PFSK-1 (cell line): ENCODE results near the gene RANBP6. TPM values are rescaled to one million over a fixed set of nuclear protein-coding genes. Genes with fewer than 3 reads are reported as not detected.

Experiments used
- FOXP2 ChIP-seq: optimal IDR thresholded peaks from 2 replicates; pipeline ENCODE3; 2011; ENCODE audit warnings: borderline replicate concordance, control low read depth, inconsistent platforms; ENCODE audit not compliant: insufficient read depth; ENCODE audit errors: extremely low read length, extremely low read depth
- POLR2AphosphoS5 ChIP-seq: IDR thresholded peaks from 2 replicates; pipeline ENCODE4 v1.6.1; 2012; ENCODE audit warnings: low read depth, mild to moderate bottlenecking, control low read depth, low read length, moderate library complexity
- REST ChIP-seq, 2 experiments: IDR thresholded peaks; 2 replicates each; pipeline versions ENCODE4 v1.6.1 to v1.8.0; 2011 to 2012; ENCODE audit warnings: low read depth in 2 of 2, low read length in 2 of 2, control low read depth in 1 of 2, inconsistent platforms in 1 of 2, mild to moderate bottlenecking in 1 of 2, moderate library complexity in 1 of 2; ENCODE audit not compliant: insufficient read depth in 1 of 2
- SIN3A ChIP-seq: IDR thresholded peaks from 2 replicates; pipeline ENCODE4 v1.6.1; 2012; ENCODE audit warnings: mild to moderate bottlenecking, low read length, moderate library complexity, borderline replicate concordance; ENCODE audit not compliant: insufficient read depth
- TAF1 ChIP-seq: IDR thresholded peaks from 2 replicates; pipeline ENCODE4 v1.6.1; 2012; ENCODE audit warnings: low read length, control low read depth, borderline replicate concordance; ENCODE audit not compliant: insufficient read depth
- polyA plus RNA-seq: library from polyadenylated mRNA; unstranded; fragments of >200 nt; gene quantifications from one replicate; pipeline ENCODE4 v1.2.1, GENCODE V29; 2012; ENCODE audit warnings: low read depth, missing spikeins; ENCODE audit not compliant: insufficient read length

Gene RANBP6
- 3.4 TPM for polyA plus RNA-seq

DNA sequence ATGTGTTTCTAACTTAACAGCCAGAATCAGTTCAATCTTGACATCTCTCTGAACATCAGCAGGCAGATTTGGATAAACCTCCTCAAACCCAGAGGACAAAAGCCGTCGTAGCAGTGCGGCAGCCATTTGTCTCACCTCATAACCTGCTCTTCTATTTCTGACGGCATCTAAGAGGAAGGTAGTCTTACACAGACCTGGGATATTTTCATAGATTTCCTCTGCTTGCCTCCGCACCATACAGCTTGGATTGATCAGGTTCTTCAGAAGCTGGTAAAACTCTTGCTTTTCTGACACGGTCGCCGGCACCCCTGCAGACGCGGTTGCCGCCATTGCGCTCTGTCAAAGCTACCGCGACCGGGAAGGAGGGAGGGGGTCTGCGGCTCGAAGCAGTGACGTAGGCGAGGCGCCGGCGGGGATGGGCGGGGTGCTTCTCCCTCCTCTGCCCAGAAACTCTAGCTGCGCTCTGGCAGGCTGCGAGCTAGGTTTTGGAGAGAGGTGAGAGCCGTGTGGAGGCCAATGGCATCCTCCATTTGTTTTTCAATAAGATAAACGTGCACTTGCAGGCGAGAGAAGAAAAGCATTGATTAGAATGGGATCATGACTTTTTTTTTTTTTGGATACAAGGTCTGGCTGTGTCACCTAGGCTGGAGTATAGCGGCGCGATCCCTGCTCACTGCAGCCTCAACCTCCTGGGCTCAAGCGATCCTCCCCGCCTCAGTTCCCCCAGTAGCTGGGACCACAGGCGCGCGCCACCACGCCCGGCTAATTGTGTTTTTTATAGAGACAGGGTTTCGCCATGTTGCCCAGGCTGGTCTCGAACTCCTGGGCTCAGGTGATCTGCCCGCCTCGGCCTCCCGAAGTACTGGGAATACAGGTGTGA is at the start of gene RANBP6:
TSS of gene RANBP6 (minus strand) at position 347 of the 880 bp plus-strand sequence. CDS start at position 330, 17 bp downstream.
- TF ChIP-seq SIN3A = no peak
- TF ChIP-seq REST (IDR thresholded peaks at IDR 0.05; ENCODE audit: insufficient read depth in 1 of 2, low read depth in 2 of 2, low read length in 2 of 2) = no peak
- TF ChIP-seq FOXP2 = peak; percentile 69
- peak; percentile 86 for TF ChIP-seq POLR2AphosphoS5
- peak; percentile 81; the same call in 1 of the 2 replicates for TF ChIP-seq TAF1

DNA sequence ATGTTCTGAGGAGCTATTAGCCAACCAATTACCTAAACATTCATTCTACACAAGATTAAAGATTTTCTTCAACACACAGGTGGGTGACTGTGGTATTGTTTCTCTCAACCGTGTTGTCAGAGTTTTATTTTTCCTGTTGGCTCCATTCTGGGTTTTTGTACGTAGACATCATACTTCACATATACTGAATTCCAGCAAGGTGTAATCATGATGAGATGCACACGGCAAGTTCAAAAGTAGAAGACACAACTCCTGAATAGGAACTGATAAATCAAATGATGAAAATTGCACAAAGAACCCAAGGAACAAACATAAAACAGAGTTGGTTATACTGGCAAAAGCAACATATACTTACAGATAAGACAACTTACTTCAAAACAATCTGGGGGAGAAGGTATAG is 40.2 kb upstream of the RANBP6 start:
- no peak for TF ChIP-seq POLR2AphosphoS5
- TF ChIP-seq REST (IDR thresholded peaks at IDR 0.05; ENCODE audit: insufficient read depth in 1 of 2, low read depth in 2 of 2, low read length in 2 of 2) = no peak
- TF ChIP-seq TAF1 = no peak
- TF ChIP-seq FOXP2 = no peak

- no peak for TF ChIP-seq FOXP2
- TF ChIP-seq POLR2AphosphoS5 = no peak
- no peak for TF ChIP-seq TAF1
- TF ChIP-seq REST (IDR thresholded peaks at IDR 0.05; ENCODE audit: insufficient read depth in 1 of 2, low read depth in 2 of 2, low read length in 2 of 2) = no peak
- TF ChIP-seq SIN3A = no peak
These were observed 39.8 kb upstream of the RANBP6 start for GRCh38 chr9:6055216-6055615.

DNA sequence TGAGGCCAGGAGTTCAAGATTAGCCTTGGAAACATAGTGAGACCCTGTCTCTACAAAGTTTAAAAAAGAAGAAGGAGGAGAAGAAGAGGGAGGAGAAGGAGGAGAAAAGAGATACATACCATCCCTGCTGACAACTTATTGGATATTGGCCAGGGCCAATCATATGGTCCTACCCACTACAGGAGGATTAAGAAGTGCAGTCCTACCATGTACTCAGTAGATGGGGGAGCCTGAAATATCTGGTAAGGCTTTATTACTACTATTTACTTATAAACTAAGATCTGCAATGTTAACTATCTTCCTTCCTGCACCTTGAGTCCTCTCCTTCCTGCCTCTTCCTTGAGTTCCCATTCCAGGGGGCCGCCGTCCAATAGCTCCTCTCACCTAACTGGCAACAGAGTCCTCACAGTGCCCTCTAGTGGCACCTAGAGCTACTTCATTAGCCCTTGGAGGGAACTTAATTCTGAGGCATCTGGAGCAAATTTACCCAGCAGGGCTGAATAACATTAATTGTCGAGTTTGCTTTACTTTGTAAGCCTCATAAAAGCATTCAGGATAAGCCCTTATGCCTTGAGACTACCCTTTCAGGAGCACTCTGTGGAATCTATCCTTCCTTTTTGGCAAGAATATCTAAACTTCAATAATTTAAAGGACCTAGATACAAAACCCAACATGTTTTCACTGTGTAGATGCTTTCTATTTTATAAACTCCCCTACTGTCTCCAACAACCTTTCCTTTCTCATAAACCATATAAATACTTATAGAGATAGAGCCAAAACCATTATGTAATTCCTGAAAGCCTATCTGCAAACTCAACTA is 39.1 kb upstream of the RANBP6 start:
- no peak for TF ChIP-seq POLR2AphosphoS5
- TF ChIP-seq SIN3A = no peak
- no peak for TF ChIP-seq FOXP2

GRCh38 chr9:6052293-6052919 is 37.0 kb upstream of the RANBP6 start:
- no peak for TF ChIP-seq REST (IDR thresholded peaks at IDR 0.05; ENCODE audit: insufficient read depth in 1 of 2, low read depth in 2 of 2, low read length in 2 of 2)
- TF ChIP-seq SIN3A = no peak
- no peak for TF ChIP-seq FOXP2
- no peak for TF ChIP-seq TAF1
- TF ChIP-seq POLR2AphosphoS5 = no peak
